GM10266 (cell line): ENCODE results near the gene KITLG.
"Not testable (repeated sequence)": the region's sequence is repeated elsewhere in the genome, so short reads cannot be mapped to it uniquely, and the experiment has no call there.

ENCODE experiments used
- DNase-seq: peaks from one replicate; pipeline ENCODE4 v3.0.0; 2012; ENCODE audit errors: extremely low spot score
- TF ChIP-seq, protein P1 (sequence below): IDR thresholded peaks from 2 replicates; pipeline ENCODE4 v1.5.1; 2012; ENCODE audit warnings: mild to moderate bottlenecking, low read depth; ENCODE audit not compliant: control insufficient read depth, insufficient read depth; ENCODE audit errors: missing control alignments

KITLG gene

GRCh38 chr12:88519802-88520435 lies 60.4 kb downstream of the KITLG start:
- TF ChIP-seq, protein P1, sequence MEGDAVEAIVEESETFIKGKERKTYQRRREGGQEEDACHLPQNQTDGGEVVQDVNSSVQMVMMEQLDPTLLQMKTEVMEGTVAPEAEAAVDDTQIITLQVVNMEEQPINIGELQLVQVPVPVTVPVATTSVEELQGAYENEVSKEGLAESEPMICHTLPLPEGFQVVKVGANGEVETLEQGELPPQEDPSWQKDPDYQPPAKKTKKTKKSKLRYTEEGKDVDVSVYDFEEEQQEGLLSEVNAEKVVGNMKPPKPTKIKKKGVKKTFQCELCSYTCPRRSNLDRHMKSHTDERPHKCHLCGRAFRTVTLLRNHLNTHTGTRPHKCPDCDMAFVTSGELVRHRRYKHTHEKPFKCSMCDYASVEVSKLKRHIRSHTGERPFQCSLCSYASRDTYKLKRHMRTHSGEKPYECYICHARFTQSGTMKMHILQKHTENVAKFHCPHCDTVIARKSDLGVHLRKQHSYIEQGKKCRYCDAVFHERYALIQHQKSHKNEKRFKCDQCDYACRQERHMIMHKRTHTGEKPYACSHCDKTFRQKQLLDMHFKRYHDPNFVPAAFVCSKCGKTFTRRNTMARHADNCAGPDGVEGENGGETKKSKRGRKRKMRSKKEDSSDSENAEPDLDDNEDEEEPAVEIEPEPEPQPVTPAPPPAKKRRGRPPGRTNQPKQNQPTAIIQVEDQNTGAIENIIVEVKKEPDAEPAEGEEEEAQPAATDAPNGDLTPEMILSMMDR = no peak
- no peak for DNase-seq

- DNase-seq = no peak
- TF ChIP-seq, protein P1 = no peak
These were observed 61.3 kb downstream of the KITLG start for GRCh38 chr12:88518863-88519403.

DNA sequence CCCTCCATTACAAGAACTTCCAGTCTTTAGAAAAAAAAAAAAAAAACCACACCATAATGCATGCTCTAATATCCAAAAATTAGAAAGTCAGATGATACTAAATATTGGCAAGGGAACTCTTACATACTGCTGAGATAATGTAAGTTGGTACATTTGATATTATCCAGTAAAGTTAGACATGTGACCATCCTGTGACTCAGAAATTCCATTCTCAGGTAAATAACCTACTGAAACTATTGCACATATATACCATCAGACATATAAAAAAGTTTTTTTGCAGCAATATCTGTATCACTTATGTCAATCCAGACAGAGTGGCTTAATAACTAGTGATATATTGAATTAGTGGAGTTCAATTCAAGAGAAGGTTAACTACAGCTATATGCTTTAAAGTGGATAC lies 63.5 kb downstream of the KITLG start:
- DNase-seq = no peak
- TF ChIP-seq, protein P1 = no peak

DNA sequence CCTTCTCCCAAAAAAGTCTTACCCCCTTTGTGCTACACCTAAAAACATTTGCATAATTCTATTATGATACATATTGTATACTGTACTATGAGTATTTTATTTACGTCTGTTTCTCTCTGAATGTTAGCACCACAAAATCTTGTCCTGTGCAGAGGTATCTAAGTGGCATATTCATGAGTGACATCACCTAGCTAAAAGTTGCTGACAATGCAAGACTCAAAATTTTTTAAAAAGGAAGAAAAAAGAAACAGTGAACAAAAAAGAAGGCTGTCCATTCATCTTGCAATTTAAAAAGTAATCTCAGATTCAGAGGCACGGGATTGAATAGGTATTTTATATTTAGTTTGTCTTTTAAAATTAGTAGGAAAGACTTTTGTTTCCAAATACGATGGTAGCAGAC lies 69.4 kb downstream of the KITLG start:
- DNase-seq = no peak
- TF ChIP-seq, protein P1 = no peak

- DNase-seq = no peak
- TF ChIP-seq, protein P1 = no peak
These were observed 70.4 kb downstream of the KITLG start for GRCh38 chr12:88509851-88510250.

- no peak for DNase-seq
- TF ChIP-seq, protein P1 = no peak
These were observed 70.9 kb downstream of the KITLG start for GRCh38 chr12:88509347-88509746.

DNA sequence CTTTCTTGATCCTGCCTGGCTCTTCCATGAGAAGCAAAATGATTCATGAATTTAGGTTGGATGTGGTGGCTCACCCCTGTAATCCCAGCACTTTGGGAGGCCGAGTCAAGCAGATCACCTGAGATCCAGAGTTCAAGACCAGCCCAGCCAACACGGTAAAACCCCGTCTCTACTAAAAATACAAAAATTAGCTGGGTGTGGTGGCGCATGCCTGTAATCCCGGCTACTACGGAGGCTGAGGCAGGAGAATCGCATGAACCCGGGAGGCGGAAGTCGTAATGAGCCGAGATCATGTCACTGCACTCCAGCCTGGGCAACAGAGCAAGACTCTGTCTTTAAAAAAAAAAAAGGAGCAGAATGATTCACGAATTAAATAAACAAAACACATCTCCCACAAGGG lies 72.4 kb downstream of the KITLG start:
- not testable (repeated sequence) for DNase-seq

DNA sequence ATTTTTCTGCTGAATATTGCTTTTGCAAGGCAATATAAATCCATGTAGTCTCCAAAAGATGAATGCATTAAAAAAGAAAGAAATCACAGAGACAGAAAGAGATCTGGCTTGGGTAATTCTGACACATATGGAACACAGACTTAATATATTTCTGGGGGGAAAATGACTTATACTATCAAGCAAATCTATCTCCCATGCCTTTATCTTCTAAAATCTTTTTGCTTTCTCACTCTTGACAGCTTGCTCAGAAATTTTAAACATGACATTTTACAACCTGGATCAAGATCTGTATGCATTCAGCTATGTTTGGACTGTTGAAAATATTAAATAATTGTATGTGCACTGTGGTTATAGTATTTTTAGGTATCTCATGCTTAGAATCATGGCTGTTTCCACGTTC lies 73.0 kb downstream of the KITLG start:
- DNase-seq = no peak
- TF ChIP-seq, protein P1 = no peak
